Activated naive CD8-positive, alpha-beta T cell treated with anti-CD3 and anti-CD28 coated beads, Interleukin-2, amount 50 U/mL, for 24 hours (primary cell): ENCODE data around the gene FOXP1.

Experiments used
- ATAC-seq: fragments of 150-1000 bp; cut with Tn5 transposase; one replicate; pipeline ENCODE4 v1.10.0; 2021
- DNase-seq: peaks from one replicate; pipeline ENCODE4 v3.0.0; 2021
- H3K27ac Mint-ChIP-seq: one replicate; pipeline ENCODE4 v1.8.0; 2021; ENCODE audit warnings: mild to moderate bottlenecking, mixed read lengths
- H3K27me3 Mint-ChIP-seq: one replicate; pipeline ENCODE4 v1.8.0; 2021; ENCODE audit warnings: mixed read lengths
- H3K36me3 Mint-ChIP-seq: one replicate; pipeline ENCODE4 v1.8.0; 2021; ENCODE audit warnings: low read depth, mixed read lengths
- H3K4me1 Mint-ChIP-seq: one replicate; pipeline ENCODE4 v1.8.0; 2021; ENCODE audit warnings: mixed read lengths
- H3K4me3 Mint-ChIP-seq: one replicate; pipeline ENCODE4 v1.8.0; 2021; ENCODE audit warnings: mild to moderate bottlenecking, moderate library complexity, mixed read lengths
- H3K9me3 Mint-ChIP-seq: one replicate; pipeline ENCODE4 v1.8.0; 2021; ENCODE audit warnings: mixed read lengths

The FOXP1 gene

DNA sequence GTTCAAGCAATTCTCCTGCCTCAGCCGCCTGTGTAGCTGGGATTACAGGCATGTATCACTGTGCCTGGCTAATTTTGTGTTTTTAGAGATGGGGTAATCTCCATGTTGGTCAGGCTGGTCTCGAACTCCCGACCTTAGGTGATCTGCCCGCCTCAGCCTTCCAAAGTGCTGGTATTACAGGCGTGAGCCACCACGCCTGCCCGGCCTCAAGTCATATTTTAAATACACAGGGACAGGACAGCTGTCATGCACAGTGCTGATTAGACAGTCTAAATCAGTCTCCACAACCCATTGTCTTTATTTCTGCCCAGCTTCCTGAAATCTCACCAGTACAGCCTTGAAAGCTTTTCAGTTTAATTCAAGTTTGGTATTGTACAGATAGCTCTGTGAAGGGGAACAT is 587.4 kb downstream of the FOXP1 start:
- peaks cover 84% of the 10 kb centered on the region for H3K36me3 Mint-ChIP-seq
- no peak overlapping the region for H3K27ac Mint-ChIP-seq
- no peak for DNase-seq
- H3K27me3 Mint-ChIP-seq, result no peaks in the 10 kb centered on the region
- no peak for ATAC-seq
- no peaks in the 10 kb centered on the region for H3K9me3 Mint-ChIP-seq
- H3K4me3 Mint-ChIP-seq, result no peak overlapping the region
- peaks cover 45% of the 10 kb centered on the region for H3K4me1 Mint-ChIP-seq

DNA sequence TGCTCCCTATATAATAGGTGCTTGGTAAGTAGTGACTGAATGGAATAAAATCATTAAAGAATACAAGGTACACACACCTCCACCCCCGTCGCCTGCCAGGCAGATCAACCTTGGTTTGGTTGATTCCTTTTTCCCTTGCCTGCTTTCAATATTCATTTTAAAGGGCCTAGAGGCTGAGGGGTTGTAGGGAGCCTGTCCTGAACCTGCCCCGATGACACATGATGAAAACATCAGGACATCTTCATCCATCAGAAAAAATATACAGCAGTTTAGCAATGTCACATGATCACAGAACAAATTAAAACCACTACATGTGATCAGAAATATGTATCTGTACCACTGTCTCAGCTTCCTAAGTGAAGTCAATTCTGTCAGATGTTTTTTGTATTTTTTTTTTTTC is 588.9 kb downstream of the FOXP1 start:
- Mint-ChIP-seq H3K9me3 (no peaks in the 10 kb centered on the region), H3K4me1 (peaks cover 48% of the 10 kb centered on the region), H3K27ac (peak overlapping the region; percentile 40), H3K4me3 (no peak overlapping the region), H3K27me3 (no peaks in the 10 kb centered on the region), H3K36me3 (peaks cover 85% of the 10 kb centered on the region)
- no peak for ATAC-seq
- DNase-seq, result no peak

DNA sequence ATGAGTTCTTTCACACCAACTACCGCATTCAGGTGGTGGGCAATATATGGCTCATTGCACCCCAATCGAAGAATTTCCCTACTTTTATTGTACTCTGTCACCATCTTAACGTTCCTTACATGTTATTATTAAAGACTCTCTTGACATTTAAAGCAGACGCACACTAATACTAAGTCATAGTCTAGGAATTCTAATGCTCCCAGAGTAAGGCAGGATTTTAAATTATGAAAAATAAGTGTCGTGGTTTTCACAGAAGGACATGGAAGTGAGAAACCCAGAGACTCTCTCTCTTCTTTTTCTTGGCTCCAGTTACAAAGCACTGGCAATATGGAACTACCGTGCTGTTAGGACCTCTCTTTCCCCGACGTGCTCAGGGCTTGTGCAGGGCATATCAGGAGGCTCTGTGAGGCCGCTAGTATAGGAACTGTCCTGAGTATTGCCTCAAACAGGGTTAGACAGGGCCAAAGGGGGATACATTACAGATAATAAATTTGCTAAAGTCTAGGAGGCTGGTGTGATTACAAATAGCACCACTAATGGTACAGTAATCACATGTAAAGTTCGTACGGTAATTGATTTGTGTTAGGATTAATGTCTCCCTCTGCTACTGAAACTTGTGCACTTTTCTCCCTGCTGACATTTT is 590.8 kb downstream of the FOXP1 start:
- DNase-seq, result no peak
- Mint-ChIP-seq H3K4me3 (no peak overlapping the region), H3K27me3 (no peaks in the 10 kb centered on the region), H3K9me3 (no peaks in the 10 kb centered on the region), H3K36me3 (peaks cover 83% of the 10 kb centered on the region), H3K4me1 (peaks cover 50% of the 10 kb centered on the region), H3K27ac (peak overlapping the region; percentile 20)
- no peak for ATAC-seq

DNA sequence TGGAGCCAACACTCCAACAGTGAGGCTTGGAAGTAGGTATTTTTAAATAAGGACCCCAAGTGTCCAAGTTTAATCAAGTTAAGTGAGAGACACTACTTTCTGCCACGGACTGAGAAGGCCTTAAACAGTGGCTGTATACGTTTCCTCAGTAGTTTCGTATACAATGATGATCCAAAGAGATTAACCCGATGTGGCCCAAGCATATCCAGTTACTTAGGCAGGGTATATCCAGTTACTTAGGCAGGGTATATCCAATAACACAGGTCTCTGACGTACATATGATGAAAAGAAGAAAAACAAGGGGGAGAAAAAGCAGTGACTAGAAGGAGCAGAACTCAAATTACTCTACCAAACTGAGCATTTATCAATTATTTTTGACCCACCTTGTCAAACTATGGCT is 591.4 kb downstream of the FOXP1 start:
- H3K4me1 Mint-ChIP-seq, result peaks cover 53% of the 10 kb centered on the region
- H3K27me3 Mint-ChIP-seq, result no peaks in the 10 kb centered on the region

DNA sequence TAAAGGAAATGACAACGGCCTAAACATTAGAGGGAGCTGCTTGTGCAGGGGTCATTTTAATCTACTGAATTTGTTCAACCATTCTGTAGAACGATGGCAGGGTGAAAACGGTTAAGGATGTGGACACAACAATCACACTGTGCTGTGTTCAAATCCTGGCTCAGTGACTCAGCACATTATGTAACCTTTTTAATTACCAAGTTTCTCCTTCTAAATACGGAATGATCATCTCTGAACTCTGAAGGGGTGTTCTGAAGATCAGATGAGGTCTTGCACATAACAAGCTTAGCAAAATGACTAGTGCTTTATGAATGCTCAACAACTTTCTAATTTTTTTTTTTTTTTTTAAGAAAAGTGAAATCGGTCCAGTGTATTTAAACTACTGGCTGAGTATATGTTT is 592.8 kb downstream of the FOXP1 start:
- Mint-ChIP-seq H3K36me3 (peaks cover 87% of the 10 kb centered on the region), H3K9me3 (no peaks in the 10 kb centered on the region), H3K4me3 (peak overlapping the region; percentile 10), H3K27ac (peak overlapping the region; percentile 83), H3K27me3 (no peaks in the 10 kb centered on the region), H3K4me1 (peaks cover 59% of the 10 kb centered on the region)
- DNase-seq (no peak), ATAC-seq (no peak)

More for the DNA sequence above, 591.4 kb downstream of the FOXP1 start:
- H3K9me3 Mint-ChIP-seq, result no peaks in the 10 kb centered on the region
- ATAC-seq, result no peak
- H3K36me3 Mint-ChIP-seq, result peaks cover 84% of the 10 kb centered on the region
- H3K27ac Mint-ChIP-seq, result peak overlapping the region; percentile 20
- no peak overlapping the region for H3K4me3 Mint-ChIP-seq
- no peak for DNase-seq

DNA sequence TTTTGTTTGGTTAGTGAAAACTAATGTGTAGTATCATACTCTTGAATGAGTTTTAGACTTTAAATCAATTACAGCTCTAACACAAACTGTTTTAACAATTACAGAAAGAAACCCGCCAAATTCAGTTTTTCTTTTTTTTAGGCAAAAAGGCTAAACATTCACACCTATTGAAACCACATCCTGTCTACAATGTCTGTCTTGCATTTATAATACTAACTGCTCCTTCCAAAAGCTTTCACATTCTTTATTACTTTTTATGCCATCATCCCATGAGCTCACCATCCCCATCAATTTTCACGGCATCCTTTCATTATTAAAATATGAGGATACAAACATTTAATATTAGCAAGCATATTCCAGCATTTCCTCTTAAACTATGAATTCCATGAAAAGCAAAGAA is 593.3 kb downstream of the FOXP1 start:
- Mint-ChIP-seq H3K4me1 (peaks cover 59% of the 10 kb centered on the region), H3K27me3 (no peaks in the 10 kb centered on the region), H3K27ac (peak overlapping the region; percentile 83), H3K4me3 (no peak overlapping the region), H3K9me3 (no peaks in the 10 kb centered on the region), H3K36me3 (peaks cover 83% of the 10 kb centered on the region)
- no peak for ATAC-seq
- no peak for DNase-seq

DNA sequence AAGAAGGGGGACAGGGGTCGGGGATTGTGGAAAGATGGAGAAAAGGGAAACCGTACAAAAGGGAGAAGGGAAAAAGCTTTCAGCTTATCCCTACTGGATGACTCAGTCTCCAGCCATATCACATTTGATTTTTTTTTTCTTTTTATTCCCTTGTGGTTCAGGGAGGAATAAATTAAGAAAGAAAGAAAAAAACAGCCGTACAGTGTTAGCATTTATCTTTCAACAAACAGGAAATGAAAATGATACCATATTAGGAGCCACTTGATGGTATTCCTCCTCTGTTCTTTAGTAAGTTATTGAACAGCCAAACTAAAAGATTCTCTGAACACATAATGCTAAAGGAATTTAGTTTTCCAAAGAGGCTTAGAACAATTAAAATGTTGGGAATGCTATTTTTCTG is 594.4 kb downstream of the FOXP1 start:
- ATAC-seq, result no peak
- H3K9me3 Mint-ChIP-seq, result no peaks in the 10 kb centered on the region

DNA sequence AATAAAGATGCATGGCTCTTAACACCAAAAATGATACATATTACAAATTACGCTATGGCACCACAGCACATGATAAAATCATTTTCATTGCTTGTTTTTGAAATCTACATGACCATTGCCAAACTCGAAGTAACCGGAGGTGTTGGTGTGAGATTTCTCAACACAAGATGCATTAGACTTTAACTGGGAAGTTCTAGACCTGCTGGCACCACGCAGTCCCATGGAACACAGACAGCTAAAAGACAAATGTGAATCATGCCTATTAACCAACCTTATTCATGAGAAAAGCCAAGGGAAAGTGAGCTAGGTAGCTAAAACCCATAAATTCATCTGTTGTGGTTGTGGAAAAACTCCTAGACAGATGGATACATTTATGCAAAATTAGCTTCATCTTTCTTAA is 595.4 kb downstream of the FOXP1 start:
- peaks cover 74% of the 10 kb centered on the region for H3K4me1 Mint-ChIP-seq
- H3K27ac Mint-ChIP-seq, result peak overlapping the region; percentile 74
- peaks cover 82% of the 10 kb centered on the region for H3K36me3 Mint-ChIP-seq
- no peak overlapping the region for H3K4me3 Mint-ChIP-seq
- no peak for DNase-seq
- no peak for ATAC-seq
- no peaks in the 10 kb centered on the region for H3K27me3 Mint-ChIP-seq
- no peaks in the 10 kb centered on the region for H3K9me3 Mint-ChIP-seq

More for the DNA sequence above, 594.4 kb downstream of the FOXP1 start:
- no peak overlapping the region for H3K4me3 Mint-ChIP-seq
- H3K4me1 Mint-ChIP-seq, result peaks cover 67% of the 10 kb centered on the region
- no peaks in the 10 kb centered on the region for H3K27me3 Mint-ChIP-seq
- no peak overlapping the region for H3K27ac Mint-ChIP-seq
- H3K36me3 Mint-ChIP-seq, result peaks cover 83% of the 10 kb centered on the region
- DNase-seq, result no peak

DNA sequence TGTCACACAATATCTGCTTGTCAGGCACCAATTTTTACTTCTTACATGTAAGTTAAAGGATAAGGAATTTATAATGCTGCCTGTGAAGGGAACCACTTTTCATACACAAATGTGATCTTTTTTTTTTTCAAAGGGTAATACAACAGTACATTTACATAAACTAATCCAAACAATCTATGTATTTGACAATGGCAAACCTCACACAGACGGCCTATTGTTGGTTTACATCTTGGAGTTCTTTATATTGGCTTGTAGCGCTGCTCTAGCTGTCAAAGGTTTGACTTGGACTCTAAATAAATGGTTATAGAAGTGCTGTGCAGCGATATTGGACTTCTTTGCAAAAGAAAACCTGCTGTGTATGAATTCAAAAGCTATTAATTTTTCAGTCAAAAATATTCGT is 598.0 kb downstream of the FOXP1 start:
- no peaks in the 10 kb centered on the region for H3K9me3 Mint-ChIP-seq
- peaks cover 81% of the 10 kb centered on the region for H3K36me3 Mint-ChIP-seq
- DNase-seq (no peak), ATAC-seq (no peak)
- H3K4me1 Mint-ChIP-seq, result peaks cover 75% of the 10 kb centered on the region
- H3K27me3 Mint-ChIP-seq, result no peaks in the 10 kb centered on the region
- H3K4me3 Mint-ChIP-seq, result no peak overlapping the region
- peak overlapping the region; percentile 59 for H3K27ac Mint-ChIP-seq

DNA sequence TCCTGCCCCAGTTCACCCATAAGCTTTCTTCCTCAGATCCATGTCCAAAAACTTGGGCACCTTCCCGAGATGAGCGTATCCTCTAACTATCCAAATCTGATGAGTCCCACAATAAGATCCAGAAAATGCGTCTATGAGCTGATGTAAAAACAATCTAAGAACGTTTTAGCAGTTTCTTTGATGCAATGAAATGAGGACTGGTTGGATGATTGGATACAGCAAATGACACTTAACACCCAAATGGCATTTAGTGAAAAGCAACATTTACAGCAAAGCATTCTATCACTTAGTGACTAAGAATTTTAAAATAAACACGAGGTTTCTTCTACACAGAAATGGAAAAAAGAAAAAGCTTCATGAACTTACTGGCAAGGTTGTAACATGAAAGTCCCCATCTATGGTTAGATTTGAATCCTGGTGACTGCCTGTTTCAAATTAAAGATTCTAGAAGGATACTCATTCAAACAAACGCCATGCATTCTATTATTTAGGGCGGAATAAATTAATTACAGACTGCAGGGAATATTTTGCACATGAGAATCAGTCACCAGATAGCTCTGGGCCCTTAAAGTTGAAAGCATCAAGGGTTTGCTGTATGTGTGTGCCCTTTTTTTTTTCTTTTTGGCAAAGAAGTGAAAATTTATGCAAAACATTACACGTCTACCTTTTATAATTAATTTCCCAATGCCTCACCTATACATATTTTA is 598.6 kb downstream of the FOXP1 start:
- no peak for ATAC-seq
- H3K4me1 Mint-ChIP-seq, result peaks cover 75% of the 10 kb centered on the region
- no peaks in the 10 kb centered on the region for H3K9me3 Mint-ChIP-seq
- peaks cover 81% of the 10 kb centered on the region for H3K36me3 Mint-ChIP-seq
- H3K4me3 Mint-ChIP-seq, result no peak overlapping the region
- H3K27ac Mint-ChIP-seq, result peak overlapping the region; percentile 82
- H3K27me3 Mint-ChIP-seq, result no peaks in the 10 kb centered on the region
- no peak for DNase-seq

DNA sequence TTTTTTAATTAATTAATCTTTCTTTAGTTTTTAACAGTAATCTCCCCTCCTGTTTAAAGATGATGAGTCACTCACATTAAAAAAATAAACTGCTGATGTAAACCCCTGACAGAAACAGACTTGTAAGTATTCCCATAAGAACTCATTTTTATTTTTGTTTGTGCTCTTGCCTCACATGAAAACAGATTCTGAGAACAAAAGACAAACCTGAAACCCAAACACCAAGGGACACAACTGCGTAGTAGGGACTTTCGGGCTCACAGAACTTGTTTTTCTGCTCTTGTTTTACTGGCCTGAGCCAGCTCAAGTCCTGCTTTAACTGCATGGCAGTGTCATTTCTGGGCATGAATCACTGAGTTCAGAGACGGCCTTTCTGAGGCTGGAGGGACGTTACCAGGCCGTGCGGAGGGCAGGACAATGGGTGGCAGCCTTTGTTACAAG is 600.8 kb downstream of the FOXP1 start:
- ATAC-seq, result peak; percentile 55
- no peak overlapping the region for H3K4me3 Mint-ChIP-seq
- peak overlapping the region; percentile 82 for H3K27ac Mint-ChIP-seq
- no peaks in the 10 kb centered on the region for H3K9me3 Mint-ChIP-seq
- peaks cover 83% of the 10 kb centered on the region for H3K36me3 Mint-ChIP-seq
- no peaks in the 10 kb centered on the region for H3K27me3 Mint-ChIP-seq
- DNase-seq, result peak; percentile 10
- H3K4me1 Mint-ChIP-seq, result peaks cover 74% of the 10 kb centered on the region

DNA sequence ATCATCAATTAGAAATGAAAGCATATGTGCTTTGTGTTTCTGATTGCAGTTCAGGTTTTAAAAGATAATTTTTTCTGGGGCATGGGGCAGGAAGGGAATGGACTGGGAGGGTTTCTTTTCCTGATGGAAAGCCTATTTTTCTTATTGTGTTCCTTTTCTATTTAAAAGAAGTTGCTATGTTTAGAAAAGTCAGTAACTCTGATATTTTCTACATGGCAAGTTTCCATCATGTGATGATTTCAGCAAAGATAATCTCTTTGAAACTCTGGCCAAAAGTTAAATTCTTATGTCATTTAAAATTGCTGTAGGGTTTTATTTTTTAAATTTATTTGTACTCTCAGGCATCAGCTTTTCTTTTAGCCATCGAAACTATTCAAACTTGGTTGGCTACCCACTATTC is 601.2 kb downstream of the FOXP1 start:
- no peaks in the 10 kb centered on the region for H3K9me3 Mint-ChIP-seq
- H3K4me1 Mint-ChIP-seq, result peaks cover 73% of the 10 kb centered on the region
- H3K27me3 Mint-ChIP-seq, result no peaks in the 10 kb centered on the region
- DNase-seq (no peak), ATAC-seq (no peak)
- peaks cover 83% of the 10 kb centered on the region for H3K36me3 Mint-ChIP-seq
- H3K4me3 Mint-ChIP-seq, result no peak overlapping the region
- H3K27ac Mint-ChIP-seq, result peak overlapping the region; percentile 82

DNA sequence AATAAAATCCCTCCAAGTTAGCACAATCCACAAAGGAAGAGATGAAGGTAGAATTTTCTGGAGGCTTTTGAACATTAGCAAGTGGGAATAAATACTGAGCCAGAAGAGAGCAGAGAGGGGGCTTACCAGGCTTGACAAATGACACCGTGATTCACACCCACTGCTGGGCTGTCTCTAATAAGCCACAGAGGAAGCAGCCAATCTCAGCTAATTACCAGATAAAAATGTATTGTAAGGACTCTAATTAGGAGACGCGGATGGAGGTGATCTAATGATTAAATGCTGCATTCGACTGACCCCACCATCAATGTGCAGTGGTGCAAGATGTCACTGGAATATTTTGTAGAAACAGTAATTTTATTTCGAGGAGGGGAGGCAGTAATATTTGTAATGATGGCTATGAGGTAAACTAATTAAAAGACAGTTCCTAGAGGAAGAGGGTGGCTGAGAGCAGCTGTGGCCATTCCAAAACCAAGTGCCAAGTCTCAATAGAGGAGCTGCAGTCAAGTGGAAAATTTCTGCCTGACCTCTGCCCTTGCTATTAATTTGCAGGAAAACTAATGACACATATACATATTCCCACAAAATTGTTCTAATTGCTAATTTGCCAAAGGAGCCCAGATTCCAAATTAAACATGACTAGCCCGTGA is 602.2 kb downstream of the FOXP1 start:
- H3K27ac Mint-ChIP-seq, result peak overlapping the region; percentile 82
- H3K27me3 Mint-ChIP-seq, result no peaks in the 10 kb centered on the region
- ATAC-seq (peak; percentile 4), DNase-seq (no peak)
- no peaks in the 10 kb centered on the region for H3K9me3 Mint-ChIP-seq
- peak overlapping the region; percentile 6 for H3K4me3 Mint-ChIP-seq
- H3K36me3 Mint-ChIP-seq, result peaks cover 81% of the 10 kb centered on the region
- H3K4me1 Mint-ChIP-seq, result peaks cover 67% of the 10 kb centered on the region

DNA sequence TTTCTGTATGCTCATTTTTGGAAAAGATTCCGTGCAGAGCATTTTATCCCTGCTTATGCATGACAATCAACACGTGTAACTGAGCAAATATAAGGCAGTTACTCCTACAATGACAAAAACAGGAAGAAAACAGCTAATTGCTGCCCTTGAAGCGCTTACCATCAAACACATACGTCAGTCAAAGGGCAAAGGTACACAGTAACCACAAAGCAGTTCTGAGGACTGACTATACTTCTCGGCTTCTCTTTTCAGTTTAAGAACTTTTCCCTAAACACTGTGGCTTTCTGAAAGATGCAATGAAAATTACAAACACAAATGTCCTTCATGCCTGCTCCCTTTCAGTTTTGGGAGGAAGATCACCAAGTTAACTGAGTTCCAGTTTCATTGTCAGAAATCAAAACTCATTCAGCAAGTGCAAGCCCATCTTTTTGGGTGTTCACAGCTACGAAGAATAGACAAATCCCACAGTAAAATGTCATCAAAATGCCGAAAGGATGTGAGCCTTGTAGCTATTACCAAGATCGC is 602.8 kb downstream of the FOXP1 start:
- Mint-ChIP-seq H3K4me3 (peak overlapping the region; percentile 6), H3K27me3 (no peaks in the 10 kb centered on the region), H3K27ac (peak overlapping the region; percentile 82), H3K4me1 (peaks cover 63% of the 10 kb centered on the region), H3K9me3 (no peaks in the 10 kb centered on the region), H3K36me3 (peaks cover 78% of the 10 kb centered on the region)
- DNase-seq (no peak), ATAC-seq (peak; percentile 83)
